CD4-positive, CD25-positive, alpha-beta regulatory T cell (primary cell): ENCODE measurements around the gene ZNF48. TPM values are rescaled to one million over a fixed set of nuclear protein-coding genes. Genes with fewer than 3 reads are reported as not detected.

Source experiments
- ATAC-seq, 2 donors: fragments of 150-1000 bp; cut with Tn5 transposase; one replicate each; pipeline ENCODE4 v1.10.0; 2021; ENCODE audit warnings: low read depth in 2 of 2, moderate number of reproducible peaks in 2 of 2, moderate library complexity in 1 of 2
- DNase-seq, 3 donors: peaks; one replicate each; pipeline versions ENCODE4 v3.0.0 to v3.0.0-alpha.2; 2012 to 2022; ENCODE audit warnings: mixed read lengths in 1 of 3
- H3K27ac ChIP-seq: one replicate; pipeline ENCODE4 v1.7.0; 2013; ENCODE audit warnings: mild to moderate bottlenecking, low read length; ENCODE audit not compliant: insufficient read depth, poor library complexity, severe bottlenecking
- H3K27me3 ChIP-seq: one replicate; pipeline ENCODE4 v1.7.0; 2013; ENCODE audit warnings: low read length; ENCODE audit not compliant: control insufficient read depth, insufficient read depth
- H3K36me3 ChIP-seq: one replicate; pipeline ENCODE4 v1.7.0; 2013; ENCODE audit warnings: mild to moderate bottlenecking, low read length, moderate library complexity; ENCODE audit not compliant: control insufficient read depth, insufficient read depth
- H3K4me1 ChIP-seq: 2 replicates; pipeline ENCODE4 v1.7.0; 2013; ENCODE audit warnings: mild to moderate bottlenecking, low read length; ENCODE audit not compliant: insufficient read depth, control insufficient read depth, poor library complexity, severe bottlenecking
- H3K4me3 ChIP-seq: one replicate; pipeline ENCODE4 v1.7.0; 2013; ENCODE audit warnings: low read depth, mild to moderate bottlenecking, low read length, moderate library complexity
- H3K9me3 ChIP-seq, 2 experiments: 1 replicate in 1 of 2; 2 replicates in 1 of 2; pipeline ENCODE4 v1.7.0; 2013; ENCODE audit warnings: low read length in 2 of 2, mild to moderate bottlenecking in 1 of 2, moderate library complexity in 1 of 2; ENCODE audit not compliant: control insufficient read depth in 2 of 2
- H3K27ac Mint-ChIP-seq, 3 donors: one replicate each; pipeline ENCODE4 v1.8.0; 2020 to 2022; ENCODE audit warnings: mild to moderate bottlenecking in 3 of 3, mixed read lengths in 3 of 3, moderate library complexity in 2 of 3
- H3K27me3 Mint-ChIP-seq: one replicate; pipeline ENCODE4 v1.8.0; 2022; ENCODE audit warnings: mild to moderate bottlenecking, mixed read lengths
- H3K36me3 Mint-ChIP-seq: one replicate; pipeline ENCODE4 v1.8.0; 2020; ENCODE audit warnings: mixed read lengths
- H3K4me1 Mint-ChIP-seq, 4 donors: one replicate each; pipeline ENCODE4 v1.8.0; 2020 to 2022; ENCODE audit warnings: mixed read lengths in 4 of 4, mild to moderate bottlenecking in 1 of 4
- H3K4me3 Mint-ChIP-seq, 4 donors: one replicate each; pipeline ENCODE4 v1.8.0; 2020 to 2022; ENCODE audit warnings: mild to moderate bottlenecking in 4 of 4, mixed read lengths in 4 of 4, moderate library complexity in 3 of 4
- H3K9me3 Mint-ChIP-seq, 7 donors: one replicate each; pipeline ENCODE4 v1.8.0; 2020 to 2022; ENCODE audit warnings: mixed read lengths in 7 of 7, mild to moderate bottlenecking in 3 of 7, moderate library complexity in 2 of 7
- polyA plus RNA-seq, 4 donors: library from polyadenylated mRNA; unstranded; fragments of 300-500 nt; fragmentation: Illumina TruSeq; gene quantifications; one replicate each; pipeline ENCODE4 v1.2.3, GENCODE V29; 2021
- total RNA-seq: library from RNA; stranded (reverse); gene quantifications from one replicate; pipeline ENCODE4 v1.2.3, GENCODE V29; 2022

Gene ZNF48
- total and polyA plus RNA-seq, 5 donors from 2014 or later = 4.5 to 8.0 (median 6.5) TPM

GRCh38 chr16:30356401-30357084 is 38.7 kb upstream of the ZNF48 start:
- H3K27me3 Mint-ChIP-seq = no peaks in the 10 kb centered on the region
- no peaks in the 10 kb centered on the region for H3K9me3 Mint-ChIP-seq
- peak in 1 of 3 donors; percentile 60 for DNase-seq
- peaks cover 4 to 47% (median 19%) of the 10 kb centered on the region in 4 donors for H3K4me1 Mint-ChIP-seq
- H3K27me3 ChIP-seq = no peaks in the 10 kb centered on the region
- H3K4me3 Mint-ChIP-seq = peak overlapping the region; percentile 96 to 100 (median 96)
- peaks cover 21% of the 10 kb centered on the region for H3K36me3 Mint-ChIP-seq
- H3K4me1 ChIP-seq = peaks cover 24% of the 10 kb centered on the region
- H3K27ac Mint-ChIP-seq = peak overlapping the region; percentile 99
- no peak overlapping the region for H3K4me3 ChIP-seq
- peak overlapping the region; percentile 96 for H3K27ac ChIP-seq
- peak in 1 of 2 donors; percentile 28 for ATAC-seq
- H3K9me3 ChIP-seq = no peaks in the 10 kb centered on the region
- peaks cover 30% of the 10 kb centered on the region for H3K36me3 ChIP-seq

GRCh38 chr16:30357085-30357714 is 38.0 kb upstream of the ZNF48 start:
- Mint-ChIP-seq H3K4me1 (peaks cover 4 to 44% (median 19%) of the 10 kb centered on the region in 4 donors), H3K27me3 (no peaks in the 10 kb centered on the region), H3K9me3 (no peaks in the 10 kb centered on the region), H3K27ac (peak overlapping the region in 2 of 3 donors; percentile 67 to 99), H3K4me3 (peak overlapping the region in 2 of 4 donors; percentile 51 to 100), H3K36me3 (peaks cover 19% of the 10 kb centered on the region)
- no peaks in the 10 kb centered on the region for H3K27me3 ChIP-seq
- peaks cover 24% of the 10 kb centered on the region for H3K4me1 ChIP-seq
- no peak overlapping the region for H3K4me3 ChIP-seq
- DNase-seq (no peak), ATAC-seq (no peak)
- no peak overlapping the region for H3K27ac ChIP-seq
- H3K36me3 ChIP-seq = peaks cover 25% of the 10 kb centered on the region
- H3K9me3 ChIP-seq = no peaks in the 10 kb centered on the region

- Mint-ChIP-seq H3K4me3 (peak overlapping the region in 1 of 4 donors; percentile 51), H3K27me3 (no peaks in the 10 kb centered on the region), H3K4me1 (peaks cover 4 to 40% (median 20%) of the 10 kb centered on the region in 4 donors), H3K27ac (peak overlapping the region in 2 of 3 donors; percentile 41 to 83), H3K36me3 (peaks cover 21% of the 10 kb centered on the region), H3K9me3 (no peaks in the 10 kb centered on the region)
- H3K4me1 ChIP-seq = peaks cover 24% of the 10 kb centered on the region
- no peaks in the 10 kb centered on the region for H3K27me3 ChIP-seq
- peaks cover 23% of the 10 kb centered on the region for H3K36me3 ChIP-seq
- H3K27ac ChIP-seq = no peak overlapping the region
- H3K4me3 ChIP-seq = no peak overlapping the region
- no peaks in the 10 kb centered on the region for H3K9me3 ChIP-seq
- ATAC-seq (no peak), DNase-seq (no peak)
Observed at GRCh38 chr16:30357715-30358576, 37.3 kb upstream of the ZNF48 start.

- Mint-ChIP-seq H3K27me3 (no peaks in the 10 kb centered on the region), H3K36me3 (peaks cover 25% of the 10 kb centered on the region), H3K4me1 (peaks cover 4 to 38% (median 25%) of the 10 kb centered on the region in 4 donors), H3K4me3 (peak overlapping the region in 1 of 4 donors; percentile 44), H3K9me3 (no peaks in the 10 kb centered on the region), H3K27ac (no peak overlapping the region)
- Histone ChIP-seq H3K4me3 (no peak overlapping the region), H3K4me1 (peaks cover 23% of the 10 kb centered on the region), H3K27me3 (no peaks in the 10 kb centered on the region), H3K27ac (no peak overlapping the region), H3K9me3 (no peaks in the 10 kb centered on the region), H3K36me3 (peaks cover 24% of the 10 kb centered on the region)
- ATAC-seq = no peak
- DNase-seq = no peak
Observed at GRCh38 chr16:30358577-30358936, 36.7 kb upstream of the ZNF48 start.

GRCh38 chr16:30358990-30359870 is 36.0 kb upstream of the ZNF48 start:
- H3K4me1 Mint-ChIP-seq = peaks cover 4 to 35% (median 23%) of the 10 kb centered on the region in 4 donors
- no peak for ATAC-seq
- Histone ChIP-seq H3K36me3 (peaks cover 26% of the 10 kb centered on the region), H3K27me3 (no peaks in the 10 kb centered on the region), H3K27ac (no peak overlapping the region), H3K4me1 (peaks cover 16% of the 10 kb centered on the region), H3K4me3 (no peak overlapping the region), H3K9me3 (no peaks in the 10 kb centered on the region)
- H3K9me3 Mint-ChIP-seq = no peaks in the 10 kb centered on the region
- H3K27ac Mint-ChIP-seq = no peak overlapping the region
- peak overlapping the region in 1 of 4 donors; percentile 44 for H3K4me3 Mint-ChIP-seq
- no peaks in the 10 kb centered on the region for H3K27me3 Mint-ChIP-seq
- peaks cover 27% of the 10 kb centered on the region for H3K36me3 Mint-ChIP-seq
- no peak for DNase-seq

- Histone ChIP-seq H3K4me1 (peaks cover 11% of the 10 kb centered on the region), H3K27me3 (no peaks in the 10 kb centered on the region), H3K36me3 (peaks cover 31% of the 10 kb centered on the region), H3K27ac (no peak overlapping the region), H3K4me3 (no peak overlapping the region), H3K9me3 (no peaks in the 10 kb centered on the region)
- peaks cover 4 to 35% (median 22%) of the 10 kb centered on the region in 4 donors for H3K4me1 Mint-ChIP-seq
- ATAC-seq = no peak
- no peaks in the 10 kb centered on the region for H3K27me3 Mint-ChIP-seq
- no peak for DNase-seq
- peak overlapping the region in 1 of 3 donors; percentile 37 for H3K27ac Mint-ChIP-seq
- no peaks in the 10 kb centered on the region for H3K9me3 Mint-ChIP-seq
- H3K4me3 Mint-ChIP-seq = peak overlapping the region in 1 of 4 donors; percentile 26
- peaks cover 30% of the 10 kb centered on the region for H3K36me3 Mint-ChIP-seq
Observed at GRCh38 chr16:30359871-30360170, 35.4 kb upstream of the ZNF48 start.

- H3K27ac Mint-ChIP-seq = no peak overlapping the region
- H3K36me3 Mint-ChIP-seq = peaks cover 39% of the 10 kb centered on the region
- Histone ChIP-seq H3K4me3 (no peak overlapping the region), H3K9me3 (no peaks in the 10 kb centered on the region), H3K36me3 (peaks cover 31% of the 10 kb centered on the region), H3K4me1 (peaks cover 1% of the 10 kb centered on the region), H3K27me3 (no peaks in the 10 kb centered on the region), H3K27ac (no peak overlapping the region)
- no peak for DNase-seq
- no peaks in the 10 kb centered on the region for H3K27me3 Mint-ChIP-seq
- peaks cover 0 to 34% (median 20%) of the 10 kb centered on the region in 4 donors for H3K4me1 Mint-ChIP-seq
- H3K4me3 Mint-ChIP-seq = peak overlapping the region in 1 of 4 donors; percentile 65
- no peak for ATAC-seq
- no peaks in the 10 kb centered on the region for H3K9me3 Mint-ChIP-seq
Observed at GRCh38 chr16:30361180-30361579, 34.0 kb upstream of the ZNF48 start.
